ENCODE results near the gene SRCAP.
"Not testable (repeated sequence)": the region's sequence is repeated elsewhere in the genome, so short reads cannot be mapped to it uniquely, and the experiment has no call there.

Gene SRCAP

GRCh38 chr16:30699615-30700099 is 686 bp downstream of the SRCAP start:
- no peak for DNase-seq

GRCh38 chr16:30700491-30700890 is 1.5 kb downstream of the SRCAP start:
- no peak for DNase-seq

GRCh38 chr16:30700971-30701370 is 2.0 kb downstream of the SRCAP start:
- no peak for DNase-seq

GRCh38 chr16:30703071-30703470 is 4.1 kb downstream of the SRCAP start:
- not testable (repeated sequence) for DNase-seq

GRCh38 chr16:30703971-30704370 is 5.0 kb downstream of the SRCAP start:
- DNase-seq = no peak

GRCh38 chr16:30706046-30706445 is 7.1 kb downstream of the SRCAP start:
- no peak for DNase-seq

- no peak for DNase-seq
These were observed 12.0 kb downstream of the SRCAP start for GRCh38 chr16:30710971-30711370.

GRCh38 chr16:30711712-30712111 is 12.7 kb downstream of the SRCAP start:
- no peak for DNase-seq

GRCh38 chr16:30715750-30716445 is 16.9 kb downstream of the SRCAP start:
- no peak for DNase-seq

GRCh38 chr16:30720086-30720485 is 21.1 kb downstream of the SRCAP start:
- no peak for DNase-seq

- DNase-seq = no peak
These were observed 21.7 kb downstream of the SRCAP start for GRCh38 chr16:30720694-30721093.

GRCh38 chr16:30721167-30721566 is 22.2 kb downstream of the SRCAP start:
- no peak for DNase-seq

- no peak for DNase-seq
These were observed 22.6 kb downstream of the SRCAP start for GRCh38 chr16:30721606-30722005.

- DNase-seq = no peak
These were observed 23.5 kb downstream of the SRCAP start for GRCh38 chr16:30722443-30722842.

GRCh38 chr16:30722916-30723315 is 23.9 kb downstream of the SRCAP start:
- DNase-seq = no peak

- no peak for DNase-seq
These were observed 24.9 kb downstream of the SRCAP start for GRCh38 chr16:30723725-30724355.

GRCh38 chr16:30724641-30725417 is 25.9 kb downstream of the SRCAP start:
- no peak for DNase-seq

GRCh38 chr16:30725418-30725792 is 26.4 kb downstream of the SRCAP start:
- DNase-seq = no peak

- DNase-seq = no peak
These were observed 29.4 kb downstream of the SRCAP start for GRCh38 chr16:30728321-30728720.

- DNase-seq = no peak
These were observed 30.1 kb downstream of the SRCAP start for GRCh38 chr16:30728899-30729672.

- no peak for DNase-seq
These were observed 32.4 kb downstream of the SRCAP start for GRCh38 chr16:30731411-30731810.

GRCh38 chr16:30736995-30737793 is 38.2 kb downstream of the SRCAP start:
- DNase-seq = no peak
